Esophagus muscularis mucosa (tissue), 4 donors: ENCODE data around the gene KLF17. TPM values are rescaled to one million over a fixed set of nuclear protein-coding genes. Genes with fewer than 3 reads are reported as not detected.
A peak's percentile ranks its signal among the peaks of the same experiment; 100 is the strongest.

Experiments
- DNase-seq: peaks from one replicate; pipeline ENCODE4 v3.0.0-alpha.2; 2017; ENCODE audit errors: extremely low spot score
- H3K27ac ChIP-seq, 4 donors: fragments of 200-600 bp; sonication (generic); replicated peaks in 1 of 4; 1 replicate in 3 of 4; 2 replicates in 1 of 4; pipeline ENCODE4 v1.5.1; 2016 to 2019; ENCODE audit warnings: mild to moderate bottlenecking in 1 of 4
- H3K27me3 ChIP-seq, 4 donors: fragments of 200-600 bp; sonication (generic); one replicate each; pipeline versions ENCODE4 v1.5.1 to v1.6.0; 2016 to 2019
- H3K36me3 ChIP-seq, 4 donors: fragments of 200-600 bp; sonication (generic); one replicate each; pipeline ENCODE4 v1.5.1; 2016 to 2019
- H3K4me1 ChIP-seq, 4 donors: fragments of 200-600 bp; sonication (generic); one replicate each; pipeline ENCODE4 v1.5.1; 2016 to 2019
- H3K4me3 ChIP-seq, 4 donors: fragments of 200-600 bp; sonication (generic); 1 replicate in 2 of 4; 2 replicates in 2 of 4; pipeline ENCODE4 v1.5.1; 2016 to 2019; ENCODE audit warnings: mild to moderate bottlenecking in 4 of 4, moderate library complexity in 1 of 4
- H3K9me3 ChIP-seq, 4 donors: fragments of 200-600 bp; sonication (generic); 1 replicate in 3 of 4; 2 replicates in 1 of 4; pipeline ENCODE4 v1.5.1; 2016 to 2019
- EP300 ChIP-seq: sonication (generic); formaldehyde crosslinking; IDR thresholded peaks from one replicate; pipeline ENCODE4 v1.6.1; 2017; ENCODE audit warnings: antibody characterized with exemption
- POLR2A ChIP-seq: fragments of 450-650 bp; IDR thresholded peaks from one replicate; pipeline ENCODE4 v1.6.1; 2017; ENCODE audit warnings: antibody characterized with exemption, moderate library complexity, mild to moderate bottlenecking, low read depth
- POLR2AphosphoS5 ChIP-seq, 2 donors: sonication (generic); formaldehyde crosslinking; IDR thresholded peaks; one replicate each; pipeline ENCODE4 v1.6.1; 2017; ENCODE audit warnings: antibody characterized with exemption in 2 of 2
- WGBS: methylation state at CpG from one replicate; pipeline ENCODE4 v1.1.5; 2018; 5-methylcytosine and 5-hydroxymethylcytosine counted together
- intact Hi-C: fragments of 100-400 bp; cut with DNase I; formaldehyde crosslinking; loops from one replicate; pipeline ENCODE4 v1.15.1; 2023
- total RNA-seq, 4 donors: library from RNA; depleted of rRNA; stranded (reverse); fragments of >200 nt; gene quantifications; one replicate each; pipeline versions ENCODE4 v1.1.0 to v1.2.1, GENCODE V29; 2016
- TF ChIP-seq, protein P1 (sequence below), 3 experiments: fragments of 200-600 bp in 2 of 3; fragments of 450-650 bp in 1 of 3; sonication (generic) in 2 of 3; IDR thresholded peaks; one replicate each; pipeline ENCODE4 v1.5.1; 2017 to 2019; ENCODE audit warnings: antibody characterized with exemption in 3 of 3, mild to moderate bottlenecking in 2 of 3, moderate library complexity in 1 of 3

Gene KLF17
- total RNA-seq, 4 donors from 2014 or later, result 0.42 to 2.0 (median 1.1) TPM

DNA sequence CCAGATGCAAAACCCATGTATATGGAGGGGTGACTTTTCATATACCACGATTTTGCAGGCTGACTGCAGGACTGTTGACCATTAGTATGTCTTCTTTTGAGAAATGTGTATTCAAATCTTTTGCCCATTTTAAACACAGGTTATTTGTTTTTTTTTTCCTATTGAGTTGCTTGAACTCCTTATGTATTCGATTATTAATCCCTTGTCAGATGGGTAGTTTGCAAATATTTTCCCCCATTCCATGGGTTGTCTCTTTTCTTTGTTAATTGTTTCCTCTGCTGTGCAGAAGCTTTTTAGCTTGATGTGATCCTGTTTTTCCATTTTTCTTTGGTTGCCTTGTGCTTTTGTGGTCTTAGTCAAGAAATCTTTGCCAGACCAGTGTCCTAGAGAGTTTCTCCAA lies 24.6 kb upstream of the KLF17 start:
- Histone ChIP-seq H3K4me3 (no peak overlapping the region), H3K4me1 (peaks cover 0 to 9% (median 2%) of the 10 kb centered on the region in 4 donors), H3K9me3 (peaks cover 0 to 7% (median 2%) of the 10 kb centered on the region in 4 donors), H3K36me3 (no peaks in the 10 kb centered on the region), H3K27me3 (no peaks in the 10 kb centered on the region), H3K27ac (no peak overlapping the region)
- 93% methylated on average over 2 of the region's 2 CpGs for WGBS
- intact Hi-C loops, result no loop called here
- no peak for DNase-seq
- TF ChIP-seq, protein P1, sequence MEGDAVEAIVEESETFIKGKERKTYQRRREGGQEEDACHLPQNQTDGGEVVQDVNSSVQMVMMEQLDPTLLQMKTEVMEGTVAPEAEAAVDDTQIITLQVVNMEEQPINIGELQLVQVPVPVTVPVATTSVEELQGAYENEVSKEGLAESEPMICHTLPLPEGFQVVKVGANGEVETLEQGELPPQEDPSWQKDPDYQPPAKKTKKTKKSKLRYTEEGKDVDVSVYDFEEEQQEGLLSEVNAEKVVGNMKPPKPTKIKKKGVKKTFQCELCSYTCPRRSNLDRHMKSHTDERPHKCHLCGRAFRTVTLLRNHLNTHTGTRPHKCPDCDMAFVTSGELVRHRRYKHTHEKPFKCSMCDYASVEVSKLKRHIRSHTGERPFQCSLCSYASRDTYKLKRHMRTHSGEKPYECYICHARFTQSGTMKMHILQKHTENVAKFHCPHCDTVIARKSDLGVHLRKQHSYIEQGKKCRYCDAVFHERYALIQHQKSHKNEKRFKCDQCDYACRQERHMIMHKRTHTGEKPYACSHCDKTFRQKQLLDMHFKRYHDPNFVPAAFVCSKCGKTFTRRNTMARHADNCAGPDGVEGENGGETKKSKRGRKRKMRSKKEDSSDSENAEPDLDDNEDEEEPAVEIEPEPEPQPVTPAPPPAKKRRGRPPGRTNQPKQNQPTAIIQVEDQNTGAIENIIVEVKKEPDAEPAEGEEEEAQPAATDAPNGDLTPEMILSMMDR (IDR thresholded peaks at IDR 0.05), result no peak
- TF ChIP-seq POLR2A (no peak), EP300 (no peak), POLR2AphosphoS5 (IDR thresholded peaks at IDR 0.05) (no peak)

DNA sequence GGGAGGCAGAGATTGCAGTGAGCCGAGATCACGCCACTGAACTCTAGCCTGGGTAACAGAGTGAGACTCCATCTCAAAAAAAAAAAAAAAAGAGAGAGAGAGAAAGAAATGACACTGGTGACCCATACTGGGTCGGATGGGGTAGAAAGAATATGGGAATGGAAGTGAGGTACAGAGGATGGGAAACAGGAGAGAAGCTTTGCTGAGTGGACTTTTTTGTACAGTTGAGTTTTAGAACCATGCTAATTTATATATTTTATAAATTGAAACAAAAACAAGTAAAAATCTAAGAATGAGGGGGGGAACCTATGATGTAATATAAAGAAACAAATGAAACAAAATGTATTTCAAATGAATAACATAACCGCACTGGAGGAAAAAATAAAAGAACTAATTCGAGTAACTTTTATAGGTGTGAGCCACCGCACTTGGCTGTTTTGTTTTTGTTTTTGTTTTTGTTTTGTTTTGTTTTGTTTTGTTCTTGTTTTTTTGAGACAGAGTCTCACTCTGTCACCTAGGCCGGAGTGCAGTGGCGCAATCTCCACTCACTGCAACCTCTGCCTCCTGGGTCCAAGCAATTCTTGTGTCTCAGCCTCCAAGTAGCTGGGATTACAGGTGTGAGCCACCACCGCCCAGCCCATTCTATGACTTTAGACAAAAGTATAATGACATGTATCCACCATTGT lies 18.3 kb upstream of the KLF17 start:
- Histone ChIP-seq H3K4me1 (no peaks in the 10 kb centered on the region), H3K27me3 (no peaks in the 10 kb centered on the region), H3K9me3 (no peaks in the 10 kb centered on the region), H3K36me3 (no peaks in the 10 kb centered on the region), H3K27ac (no peak overlapping the region), H3K4me3 (no peak overlapping the region)
- 93% methylated on average over 9 of the region's 9 CpGs for WGBS
- TF ChIP-seq POLR2A, result no peak
- TF ChIP-seq POLR2AphosphoS5 (IDR thresholded peaks at IDR 0.05), result no peak
- no peak for TF ChIP-seq EP300
- intact Hi-C loops, result no loop called here
- no peak for DNase-seq

DNA sequence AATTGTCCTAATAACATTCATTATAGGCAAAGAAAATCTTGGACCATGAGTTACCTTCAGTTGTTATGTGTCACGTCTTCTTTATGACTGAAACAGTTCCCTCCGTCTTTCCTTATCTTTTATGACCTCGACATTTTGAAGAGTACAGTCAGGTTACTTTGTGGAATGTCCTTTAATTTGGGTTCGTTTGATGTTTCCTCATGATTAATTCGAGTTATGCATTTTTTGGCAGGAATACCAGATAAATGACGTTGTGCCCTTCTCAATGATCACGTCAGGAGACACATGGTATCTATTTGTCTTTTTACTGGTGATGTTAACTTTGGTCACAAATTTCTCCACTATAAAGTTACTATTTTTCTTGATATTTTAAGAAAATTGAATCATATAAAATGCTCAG lies 17.3 kb upstream of the KLF17 start:
- no peaks in the 10 kb centered on the region for H3K36me3 ChIP-seq
- no peak for DNase-seq
- no peak for TF ChIP-seq EP300
- intact Hi-C loops, result no loop called here
- no peaks in the 10 kb centered on the region for H3K9me3 ChIP-seq
- no peaks in the 10 kb centered on the region for H3K27me3 ChIP-seq
- no peaks in the 10 kb centered on the region for H3K4me1 ChIP-seq
- H3K4me3 ChIP-seq, result no peak overlapping the region
- WGBS, result 83% methylated on average over 7 of the region's 7 CpGs
- H3K27ac ChIP-seq, result no peak overlapping the region

DNA sequence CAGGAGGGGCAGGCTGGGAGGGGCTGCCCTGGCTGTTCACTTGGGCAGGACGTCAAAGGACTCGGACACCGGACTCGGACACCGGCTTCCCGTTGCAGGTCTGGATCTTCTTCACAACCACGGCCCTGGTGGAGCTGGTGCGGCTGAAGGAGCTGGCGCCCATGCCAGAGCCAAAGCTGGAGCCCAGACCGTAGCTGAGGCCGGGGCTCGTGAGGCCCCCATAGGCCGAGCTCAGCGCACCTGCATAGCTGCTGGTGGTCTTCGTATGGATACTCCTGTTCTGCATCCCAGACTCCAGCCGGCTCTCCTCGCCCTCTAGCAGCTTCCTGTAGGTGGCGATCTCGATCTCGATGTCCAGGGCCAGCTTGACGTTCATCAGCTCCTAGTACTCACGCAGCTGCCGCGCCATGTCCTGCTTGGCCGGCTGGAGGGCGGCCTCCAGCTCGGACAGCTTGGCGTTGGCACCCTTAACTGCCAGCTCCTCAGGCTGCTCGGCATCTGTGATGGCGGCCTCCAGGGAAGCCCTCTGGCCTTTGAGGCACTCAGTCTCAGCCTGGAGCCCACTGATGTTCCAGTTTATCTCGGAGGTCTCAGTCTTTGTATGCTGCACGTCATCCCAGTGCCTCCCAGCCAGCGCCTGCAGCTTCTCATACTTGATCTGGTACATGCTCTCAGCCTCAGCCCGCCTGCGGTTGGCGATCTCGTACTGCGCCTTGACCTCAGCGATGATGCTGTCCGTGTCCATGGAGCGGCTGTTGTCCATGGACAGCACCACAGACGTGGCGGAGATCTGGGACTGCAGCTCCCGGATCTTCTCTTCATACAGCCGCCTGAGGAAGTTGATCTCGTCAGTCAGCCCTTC lies 15.1 kb upstream of the KLF17 start:
- no peaks in the 10 kb centered on the region for H3K27me3 ChIP-seq
- no peak for DNase-seq
- 83% methylated on average over 17 of the region's 46 CpGs for WGBS
- H3K4me1 ChIP-seq, result no peaks in the 10 kb centered on the region
- H3K36me3 ChIP-seq, result no peaks in the 10 kb centered on the region
- intact Hi-C loops, result no loop called here
- H3K27ac ChIP-seq, result no peak overlapping the region
- no peak overlapping the region for H3K4me3 ChIP-seq
- TF ChIP-seq POLR2AphosphoS5 (IDR thresholded peaks at IDR 0.05) (no peak), EP300 (no peak), POLR2A (no peak)
- TF ChIP-seq, protein P1 (IDR thresholded peaks at IDR 0.05), result no peak
- no peaks in the 10 kb centered on the region for H3K9me3 ChIP-seq

DNA sequence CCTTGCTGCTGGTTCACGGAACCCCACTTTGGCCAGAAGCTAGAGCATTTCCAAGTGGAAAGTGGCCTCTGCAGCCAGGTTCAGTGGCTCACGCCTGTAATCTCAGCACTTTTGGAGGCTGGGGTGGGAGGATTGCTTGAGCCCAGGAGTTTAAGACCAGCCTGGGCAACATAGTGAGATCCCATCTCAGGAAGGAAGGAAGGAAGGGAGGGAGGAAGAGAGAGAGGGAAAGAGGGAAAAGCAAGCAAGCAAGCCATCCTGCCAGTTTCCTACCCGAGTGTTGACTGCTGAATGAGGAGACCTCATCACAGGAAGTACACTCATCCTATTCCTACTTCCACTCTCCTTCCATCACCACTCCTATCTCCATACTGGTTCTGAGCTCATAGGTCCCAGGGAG lies 12.8 kb upstream of the KLF17 start:
- DNase-seq, result peak; percentile 77
- no peaks in the 10 kb centered on the region for H3K27me3 ChIP-seq
- H3K4me1 ChIP-seq, result no peaks in the 10 kb centered on the region
- H3K4me3 ChIP-seq, result no peak overlapping the region
- WGBS, result 89% methylated on average over 3 of the region's 3 CpGs
- no peaks in the 10 kb centered on the region for H3K9me3 ChIP-seq
- H3K27ac ChIP-seq, result no peak overlapping the region
- no peaks in the 10 kb centered on the region for H3K36me3 ChIP-seq
- intact Hi-C loops, result no loop called here
- TF ChIP-seq EP300 (no peak), POLR2A (no peak), POLR2AphosphoS5 (IDR thresholded peaks at IDR 0.05) (no peak)
- TF ChIP-seq, protein P1 (IDR thresholded peaks at IDR 0.05), result no peak
